Stimulated activated CD8-positive, alpha-beta memory T cell treated with anti-CD3 and anti-CD28 coated beads, Interleukin-15, amount 100 ng/mL, for 4 hours (primary cell): Measurements from ENCODE around the gene COA5.

ENCODE experiments used
- DNase-seq, 2 donors: peaks; one replicate each; pipeline ENCODE4 v3.0.0-alpha.2; 2020; ENCODE audit warnings: low read depth in 2 of 2

The COA5 gene

DNA sequence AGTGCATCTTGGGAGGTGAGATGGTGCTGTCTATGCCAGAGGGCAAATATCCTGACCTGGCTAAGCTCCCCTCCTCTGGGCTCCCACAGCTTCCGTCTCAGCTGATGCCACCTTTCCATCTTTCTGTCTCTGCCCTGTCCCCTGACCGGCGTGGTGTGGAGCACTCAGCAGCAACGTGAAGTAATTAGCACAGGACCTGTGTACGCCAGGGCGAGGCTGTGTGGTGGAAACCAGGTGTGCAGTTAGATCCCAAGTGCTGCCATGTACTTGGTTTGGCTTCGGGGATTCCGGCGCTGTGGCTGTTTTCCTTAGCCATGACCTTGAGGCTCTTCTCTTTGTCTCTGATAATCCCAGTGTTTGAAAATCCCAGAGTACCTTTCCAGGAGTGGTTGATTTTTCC is 36.5 kb downstream of the COA5 start:
- no peak for DNase-seq

DNA sequence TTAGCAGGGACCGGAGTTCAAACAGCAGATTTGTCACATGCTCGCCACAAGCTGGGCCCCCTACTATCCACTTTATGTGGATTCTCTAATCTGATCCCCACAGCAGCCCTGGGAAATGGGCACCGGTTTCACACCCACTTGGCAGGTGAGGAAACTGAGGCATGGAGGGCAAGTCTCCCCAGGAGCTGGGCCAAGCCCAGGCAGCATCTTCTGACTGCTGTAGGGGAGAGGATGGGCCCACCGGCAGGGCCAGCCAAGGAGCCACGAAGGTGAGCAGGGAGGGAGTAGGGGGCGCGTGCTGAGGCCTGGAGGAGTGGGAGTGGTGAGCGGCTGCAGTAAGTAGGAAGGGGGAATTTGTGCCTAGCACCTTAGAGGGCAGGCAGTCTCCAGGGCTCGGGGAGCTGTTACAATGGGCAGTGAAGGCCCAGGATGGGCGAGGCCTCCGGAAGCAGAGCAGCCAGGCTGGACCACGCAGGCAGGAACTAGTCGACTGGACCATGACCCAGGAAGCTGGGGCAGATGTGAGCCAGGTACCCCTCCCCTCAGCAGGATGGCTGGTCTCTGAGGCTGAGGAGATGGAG is 37.1 kb downstream of the COA5 start:
- DNase-seq, result no peak

- DNase-seq, result no peak
These were observed 38.0 kb downstream of the COA5 start for GRCh38 chr2:98570356-98570755.

GRCh38 chr2:98569915-98570314 is 38.4 kb downstream of the COA5 start:
- DNase-seq, result no peak

- DNase-seq, result peak; percentile 17 to 25
These were observed 39.0 kb downstream of the COA5 start for GRCh38 chr2:98569197-98569793.

DNA sequence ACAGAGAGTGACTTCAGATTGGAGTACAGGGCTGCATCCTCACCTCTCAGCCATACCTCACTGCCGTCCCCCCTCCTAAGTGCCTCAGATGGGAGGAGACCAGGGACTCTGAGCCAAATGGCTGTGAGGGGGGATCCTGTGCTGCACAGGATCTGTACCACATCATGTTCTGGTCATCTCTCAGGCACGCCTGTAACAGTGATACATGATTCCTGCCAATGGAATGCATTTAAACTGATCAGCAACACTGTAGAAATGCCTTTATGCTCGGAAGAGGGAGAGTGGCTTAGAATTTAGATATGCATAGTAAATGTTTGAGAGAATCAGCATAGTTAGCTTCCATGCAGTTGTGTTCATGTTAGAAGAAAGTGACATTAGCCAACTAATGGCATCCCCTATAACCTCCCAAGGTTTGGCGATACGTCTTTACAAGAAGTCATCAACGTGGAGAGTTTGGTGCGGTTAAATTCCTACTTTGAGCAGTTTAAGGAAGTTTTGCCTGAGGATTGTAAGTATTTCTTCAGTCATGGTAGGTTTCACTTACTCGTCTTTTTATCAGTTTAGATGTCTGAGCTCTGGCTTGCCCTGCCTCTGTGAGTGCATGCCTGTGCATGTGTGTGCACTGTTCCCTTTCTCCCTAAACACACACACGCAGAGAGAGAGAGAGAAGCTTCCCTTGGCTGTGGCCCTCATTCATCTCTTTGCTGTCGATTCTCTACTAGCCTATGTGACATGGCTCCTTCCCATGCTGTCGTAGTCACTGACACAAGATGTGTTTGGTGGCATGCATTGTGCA is 40.0 kb downstream of the COA5 start:
- no peak for DNase-seq

- DNase-seq, result no peak
These were observed 42.4 kb downstream of the COA5 start for GRCh38 chr2:98565941-98566340.

GRCh38 chr2:98565286-98565860 is 42.9 kb downstream of the COA5 start:
- DNase-seq, result no peak

- no peak for DNase-seq
These were observed 43.7 kb downstream of the COA5 start for GRCh38 chr2:98564541-98565132.

DNA sequence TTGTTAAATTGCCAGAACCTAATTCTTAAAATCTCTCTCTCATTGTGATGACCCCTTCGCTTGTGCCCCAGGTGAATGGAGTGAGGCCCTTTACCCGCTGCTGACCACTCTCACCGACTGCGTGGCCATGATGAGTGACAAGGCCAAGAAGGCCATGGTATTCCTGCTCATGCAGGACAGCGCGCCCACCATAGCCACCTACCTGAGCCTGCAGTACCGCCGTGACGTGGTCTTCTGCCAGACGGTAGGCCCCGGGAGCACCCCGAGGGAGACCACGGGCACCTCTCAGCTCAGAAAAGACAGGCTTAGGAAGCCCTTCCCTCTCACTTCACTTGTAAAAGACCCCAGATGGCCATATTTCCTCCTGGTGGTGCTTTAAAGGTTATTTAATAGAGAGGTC is 44.9 kb downstream of the COA5 start:
- no peak for DNase-seq

DNA sequence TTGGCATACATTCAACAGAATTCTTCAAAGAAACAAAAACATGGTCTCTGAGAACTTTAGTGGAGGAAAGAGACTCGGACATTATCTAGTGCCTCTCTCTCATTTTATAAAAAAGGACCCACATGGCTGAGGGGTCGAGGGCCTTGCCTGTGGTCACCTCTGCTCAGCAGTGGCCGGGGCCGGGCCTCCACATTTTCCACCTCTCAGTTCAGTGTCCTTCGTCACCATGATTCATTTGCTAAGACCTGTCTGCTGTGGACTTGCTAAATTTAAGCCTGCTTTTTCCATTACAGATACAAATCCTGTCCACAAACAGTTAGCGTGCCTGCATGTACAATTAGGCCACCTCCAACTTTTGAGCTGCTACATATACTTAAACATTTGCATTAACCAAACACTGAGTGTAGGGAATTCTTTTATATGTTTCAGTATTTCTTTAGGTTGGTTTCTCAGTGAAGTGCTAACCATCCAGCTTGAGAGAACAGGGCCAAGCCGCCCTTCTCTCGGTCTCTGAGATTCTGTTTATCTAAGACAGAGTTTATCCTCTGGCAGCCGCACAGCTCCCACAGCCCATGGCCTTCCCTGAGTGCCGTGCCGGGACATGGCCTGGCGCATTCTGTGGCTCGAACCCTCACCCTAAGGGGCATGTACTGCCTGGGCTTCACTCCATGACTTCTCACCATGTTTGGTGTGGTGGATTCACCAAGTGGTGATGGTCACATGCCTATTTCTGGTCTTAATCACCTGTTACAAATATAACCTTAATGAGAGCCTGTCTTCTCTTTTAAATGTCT is 46.2 kb downstream of the COA5 start:
- DNase-seq, result no peak

GRCh38 chr2:98561018-98561417 is 47.3 kb downstream of the COA5 start:
- DNase-seq, result no peak

- DNase-seq, result no peak
These were observed 48.0 kb downstream of the COA5 start for GRCh38 chr2:98560256-98560771.

DNA sequence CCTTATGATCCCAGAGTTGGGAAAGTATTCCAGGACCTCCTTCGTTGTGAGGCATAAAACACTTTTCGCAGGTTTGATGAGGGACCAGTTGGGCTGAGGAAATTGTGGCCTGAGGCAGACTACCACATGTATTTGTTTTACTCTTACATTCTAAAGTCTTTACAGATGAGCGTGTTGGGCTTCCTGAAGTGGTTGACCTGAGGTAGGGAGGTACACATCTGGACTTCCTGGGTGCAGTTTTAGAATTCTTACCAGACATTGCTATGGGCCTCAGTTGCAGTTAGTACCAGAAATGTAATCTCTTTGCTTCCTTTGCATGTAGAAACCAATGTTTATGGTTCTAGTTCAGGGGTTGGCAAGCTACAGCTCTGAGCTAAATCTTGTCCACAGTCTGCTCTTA is 48.7 kb downstream of the COA5 start:
- DNase-seq, result no peak

DNA sequence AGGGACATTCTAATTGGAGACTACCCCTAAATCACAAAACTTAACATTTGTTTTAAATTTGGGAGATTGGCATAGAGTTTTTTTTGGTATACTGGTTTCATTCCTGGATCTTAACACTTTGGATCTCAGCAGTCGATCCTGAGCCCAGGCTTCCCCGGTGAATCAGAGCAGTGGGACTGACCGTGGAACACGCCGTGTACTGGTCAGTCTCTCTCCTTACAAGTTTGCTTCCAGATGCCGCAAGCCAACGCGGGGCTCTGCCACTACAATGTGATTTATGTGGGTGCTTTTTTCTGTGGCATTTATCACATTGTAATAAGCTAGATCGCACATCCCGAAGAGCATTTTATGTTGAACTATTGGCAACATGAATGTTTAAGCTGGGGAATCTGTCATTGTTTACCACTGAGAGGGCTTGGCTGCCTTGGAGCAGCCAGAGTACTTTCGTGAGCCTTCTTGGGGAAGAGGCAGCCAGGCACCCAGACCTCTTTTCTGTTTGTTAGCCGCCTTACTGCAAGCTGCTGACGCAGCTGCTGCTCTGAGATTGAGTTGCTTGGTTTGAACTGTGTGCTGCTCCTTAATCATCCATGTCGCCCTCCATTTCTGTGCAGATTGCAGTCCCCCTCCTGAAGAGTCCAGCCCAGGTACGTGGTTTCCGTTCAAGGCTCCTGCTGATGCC is 49.3 kb downstream of the COA5 start:
- no peak for DNase-seq

DNA sequence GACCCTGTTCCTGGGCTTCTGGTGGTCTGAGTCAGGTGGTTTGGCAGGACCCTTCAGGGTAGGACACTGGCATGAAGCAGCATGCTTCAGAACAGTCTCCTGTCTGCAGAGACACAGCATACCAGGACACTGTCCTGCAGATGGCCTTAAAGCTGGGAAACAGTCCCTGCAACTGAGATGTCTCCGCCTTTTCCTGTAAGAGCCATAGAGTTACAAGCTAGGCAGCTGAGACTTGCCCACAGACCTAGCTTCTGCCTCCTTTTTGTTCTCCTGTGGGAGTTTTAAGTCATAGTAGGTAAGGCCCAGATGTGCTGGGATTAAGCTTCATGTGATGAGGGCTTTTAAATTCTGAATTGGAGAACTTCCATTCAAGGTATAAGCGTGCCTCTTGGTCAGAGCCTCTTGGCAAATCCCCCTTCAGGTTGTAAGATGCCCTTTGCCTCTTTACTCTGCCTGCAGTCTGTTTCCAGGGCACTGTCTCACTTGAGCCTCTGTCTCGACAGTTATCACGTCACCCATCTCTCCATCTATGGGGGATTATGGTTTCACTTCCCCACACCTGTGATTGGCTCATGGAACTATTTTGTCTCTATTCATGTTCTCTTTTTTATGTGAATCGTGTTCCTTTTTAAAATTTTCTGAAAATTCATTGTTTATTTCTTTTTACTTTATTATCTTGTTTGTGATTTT is 51.8 kb downstream of the COA5 start:
- DNase-seq, result no peak

DNA sequence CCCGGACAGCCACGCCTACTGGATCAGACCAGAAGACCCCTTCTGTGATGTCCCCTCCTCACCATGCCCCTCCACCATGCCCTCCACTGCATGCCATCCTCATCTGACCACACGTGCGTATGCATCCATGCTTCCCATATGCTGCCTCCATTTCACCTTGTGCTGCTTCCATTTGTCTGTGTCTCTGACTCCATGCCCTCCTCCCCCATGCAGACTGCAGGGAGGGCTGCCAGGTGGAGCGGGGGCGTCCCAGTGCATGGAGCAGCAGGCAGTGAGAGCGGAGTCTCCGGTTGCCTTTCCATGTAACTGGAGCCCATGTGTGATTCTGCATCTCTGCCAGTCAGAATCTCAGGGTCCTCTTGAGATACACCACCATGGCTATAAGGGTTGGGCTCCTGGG is 52.6 kb downstream of the COA5 start:
- DNase-seq, result no peak

DNA sequence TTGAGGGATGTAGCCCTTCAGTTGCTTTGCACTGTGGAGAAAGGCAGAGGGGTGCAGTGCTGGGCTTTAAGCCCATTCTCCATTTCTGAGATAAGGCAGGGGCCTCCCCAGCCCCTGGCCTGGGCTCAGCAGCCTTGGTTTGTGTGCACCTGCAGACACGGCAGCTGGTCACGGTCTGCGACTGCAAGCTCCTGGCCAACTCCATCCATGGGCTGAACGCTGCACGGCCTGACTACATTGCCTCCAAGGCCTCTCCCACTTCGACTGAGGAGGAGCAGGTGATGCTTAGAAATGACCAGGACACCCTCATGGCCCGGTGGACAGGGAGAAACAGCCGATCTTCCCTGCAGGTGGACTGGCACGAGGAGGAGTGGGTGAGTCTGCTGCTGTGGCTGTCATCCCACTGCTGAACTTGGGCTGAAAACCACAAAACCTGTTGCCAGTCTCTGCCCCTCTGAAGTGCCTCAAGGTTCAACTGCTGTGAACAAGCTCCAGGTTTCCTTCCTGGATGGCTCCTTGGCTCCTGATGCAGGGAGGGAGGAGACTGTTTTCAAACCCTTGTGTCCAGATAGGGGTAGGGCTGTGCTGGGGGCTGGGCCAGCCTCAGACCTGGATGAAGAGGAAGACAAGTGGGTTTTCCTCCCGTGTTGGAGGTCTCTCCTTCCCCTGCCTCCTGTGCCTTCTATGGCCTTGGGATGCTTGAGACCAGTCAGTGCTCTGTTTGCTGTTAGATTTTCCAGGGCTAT is 54.0 kb downstream of the COA5 start:
- no peak for DNase-seq

DNA sequence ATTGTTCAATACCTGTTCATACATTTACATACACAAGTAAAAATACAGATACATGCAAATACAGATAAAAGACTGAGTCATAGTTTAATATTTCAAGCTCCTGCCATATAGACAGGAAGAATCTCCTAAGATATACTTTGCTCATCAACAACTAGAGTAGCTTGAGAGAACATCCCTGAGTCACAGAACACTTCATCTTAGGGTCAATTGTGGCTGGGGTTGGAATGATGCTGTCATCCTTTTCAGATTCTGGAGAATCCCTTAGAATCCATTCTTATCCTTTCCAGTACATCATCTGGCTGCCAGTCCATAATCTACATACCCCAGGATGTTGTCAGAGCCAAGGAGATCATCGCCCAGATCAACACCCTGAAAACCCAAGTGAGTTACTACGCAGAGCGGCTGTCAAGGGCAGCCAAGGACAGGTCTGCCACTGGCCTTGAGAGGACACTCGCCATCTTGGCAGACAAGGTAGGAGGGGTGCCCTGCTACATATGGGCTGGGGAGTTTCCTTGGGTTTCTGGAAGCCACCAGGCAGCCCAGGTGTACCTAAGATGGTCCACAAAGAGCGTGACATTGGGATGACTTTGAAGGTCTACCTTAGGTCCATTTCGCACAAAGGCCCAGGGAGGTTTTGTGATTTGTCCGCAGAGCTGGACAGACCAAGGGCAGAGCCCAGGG is 55.7 kb downstream of the COA5 start:
- DNase-seq, result no peak
